ENCODE data around the gene SOCS1.
"Not testable (repeated sequence)": the region's sequence is repeated elsewhere in the genome, so short reads cannot be mapped to it uniquely, and the experiment has no call there.

The SOCS1 gene

GRCh38 chr16:11224096-11224893, 31.7 kb downstream of the SOCS1 start:
- DNase-seq: peak; percentile 1

DNA sequence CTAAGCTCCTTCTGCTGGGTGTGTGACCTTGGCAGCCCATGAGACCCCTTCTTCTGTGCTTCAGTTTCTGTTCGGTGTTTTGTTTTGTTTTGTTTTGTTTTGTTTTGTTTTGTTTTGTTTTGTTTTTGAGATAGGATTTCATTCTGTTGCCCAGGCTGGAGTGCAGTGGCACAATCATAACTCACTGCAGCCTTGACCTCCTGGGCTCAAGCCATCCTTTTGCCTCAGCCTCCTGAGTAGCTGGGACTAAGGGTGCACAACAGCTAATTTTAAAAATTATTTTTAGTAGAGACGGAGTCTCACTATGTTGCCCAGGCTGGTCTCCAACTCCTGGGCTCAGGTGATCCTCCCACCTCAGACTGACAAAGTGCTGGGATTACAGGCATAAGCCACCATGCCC, 35.5 kb downstream of the SOCS1 start:
- not testable (repeated sequence) for DNase-seq

DNA sequence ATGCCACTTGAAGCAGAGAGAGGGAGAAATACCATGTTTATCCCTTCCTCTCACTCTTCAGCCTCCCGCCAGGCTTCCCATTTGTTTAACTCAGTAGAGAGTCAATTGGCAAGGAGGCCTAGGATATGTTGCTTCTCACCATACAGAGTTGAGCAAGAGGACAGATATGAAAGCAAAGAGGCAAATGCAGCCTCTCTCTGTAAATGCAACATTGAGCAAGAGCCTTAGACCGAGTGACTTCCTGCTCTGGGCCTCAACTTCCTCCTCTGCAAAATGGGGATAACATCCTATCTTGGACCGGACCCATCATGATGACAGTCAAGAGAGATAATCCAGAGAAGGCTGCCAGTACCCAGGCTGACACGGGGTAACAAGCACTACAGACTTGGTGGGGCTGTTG, 36.8 kb downstream of the SOCS1 start:
- no peak for DNase-seq

DNA sequence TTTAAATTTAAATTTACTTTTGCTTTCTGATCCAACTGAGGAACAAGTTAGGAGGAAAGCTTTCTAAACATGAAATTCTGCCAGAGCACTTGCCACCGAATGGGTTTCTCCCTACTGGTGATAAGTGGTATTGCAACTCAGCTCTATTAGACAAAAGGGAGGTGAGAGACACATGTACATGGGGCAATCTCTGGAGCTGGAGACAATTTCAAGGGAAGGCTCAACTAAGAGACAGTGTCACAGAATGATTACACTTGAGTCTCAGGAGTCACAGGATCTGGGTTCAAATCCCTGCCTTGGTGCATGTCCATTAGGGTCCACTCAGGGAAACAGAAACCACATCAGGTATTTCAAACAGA, 37.4 kb downstream of the SOCS1 start:
- DNase-seq: no peak

- no peak for DNase-seq
Observed at GRCh38 chr16:11217651-11218603, 38.1 kb downstream of the SOCS1 start.

DNA sequence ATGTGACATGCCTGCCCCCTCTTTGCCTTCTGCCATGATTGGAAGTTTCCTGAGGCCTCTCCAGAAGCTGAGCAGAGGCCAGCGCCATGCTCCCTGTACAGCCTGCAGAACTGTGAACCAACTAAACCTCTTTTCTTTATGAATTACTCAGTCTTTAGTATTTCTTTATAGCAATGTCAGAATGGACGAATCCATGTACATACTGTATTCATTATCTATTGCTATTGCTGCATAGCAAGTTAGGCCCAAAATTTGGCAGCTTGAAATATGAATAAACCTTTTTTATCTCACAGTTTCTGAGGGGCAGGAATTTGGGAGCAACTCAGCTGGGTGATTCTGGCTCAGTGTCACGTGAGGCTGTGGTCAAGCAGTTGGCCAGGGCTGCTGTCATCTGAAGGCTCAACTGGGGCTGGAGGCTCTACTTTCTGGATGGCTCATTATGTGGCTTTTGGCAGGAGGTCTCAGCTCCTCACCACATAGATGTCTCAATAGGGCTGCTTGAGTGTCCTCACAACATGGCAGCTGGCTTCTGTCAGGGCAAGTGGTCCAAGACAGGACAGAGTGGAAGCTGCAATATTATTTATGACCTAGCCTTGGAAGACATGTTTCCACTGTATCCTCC, 40.0 kb downstream of the SOCS1 start:
- DNase-seq: no peak

DNA sequence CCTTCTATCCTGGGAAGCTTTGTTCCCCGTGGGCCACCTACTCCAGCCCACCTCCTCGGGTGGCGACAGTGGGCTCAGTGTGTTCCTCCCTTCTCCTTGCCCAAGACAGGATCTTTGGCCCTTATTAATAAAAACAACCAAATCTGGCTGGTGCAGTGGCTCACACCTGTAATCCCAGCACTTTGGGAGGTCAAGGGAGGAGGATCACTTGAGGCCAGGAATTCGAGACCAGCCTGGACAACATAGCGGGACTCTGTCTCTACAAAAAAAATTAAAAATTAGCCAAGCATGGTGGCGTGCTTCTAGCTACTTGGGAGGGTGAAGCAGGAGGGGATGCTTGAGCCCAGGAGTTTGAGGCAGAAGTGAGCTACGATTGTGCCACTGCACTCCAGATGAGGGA, 42.2 kb downstream of the SOCS1 start:
- DNase-seq: no peak

- DNase-seq: no peak
Observed at GRCh38 chr16:11213373-11213772, 42.6 kb downstream of the SOCS1 start.

- DNase-seq: no peak
Observed at GRCh38 chr16:11212798-11213196, 43.2 kb downstream of the SOCS1 start.

- DNase-seq: no peak
Observed at GRCh38 chr16:11211977-11212797, 43.8 kb downstream of the SOCS1 start.

GRCh38 chr16:11211061-11211976, 44.7 kb downstream of the SOCS1 start:
- no peak for DNase-seq

GRCh38 chr16:11210260-11210659, 45.7 kb downstream of the SOCS1 start:
- DNase-seq: no peak

- no peak for DNase-seq
Observed at GRCh38 chr16:11208916-11209665, 46.9 kb downstream of the SOCS1 start.

DNA sequence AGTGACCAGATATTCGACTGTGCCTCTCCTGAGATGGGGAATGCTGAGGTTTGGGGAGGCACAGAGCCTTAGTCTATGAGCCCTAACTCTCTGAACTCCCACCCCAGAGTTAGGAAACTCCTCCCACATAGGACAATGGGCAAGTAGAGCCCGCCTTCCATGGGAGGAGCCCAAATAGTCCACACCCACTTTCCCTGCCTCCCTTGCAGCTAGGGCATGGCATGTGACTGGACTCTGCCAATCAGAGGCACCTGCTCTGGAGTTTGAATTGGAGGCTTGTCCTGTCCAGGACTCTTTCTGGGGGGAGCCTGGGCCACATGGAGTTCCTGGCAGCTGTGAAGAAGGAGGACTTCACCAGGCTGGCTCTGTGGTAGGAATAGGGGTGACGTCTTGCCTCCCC, 48.4 kb downstream of the SOCS1 start:
- DNase-seq: no peak

GRCh38 chr16:11205754-11206581, 50.0 kb downstream of the SOCS1 start:
- DNase-seq: no peak

- no peak for DNase-seq
Observed at GRCh38 chr16:11205065-11205699, 50.8 kb downstream of the SOCS1 start.

- no peak for DNase-seq
Observed at GRCh38 chr16:11204513-11205047, 51.4 kb downstream of the SOCS1 start.

Measured in midbrain (tissue), 1 donor.